ENCODE data around the gene PGLYRP1. TPM values are rescaled to one million over a fixed set of nuclear protein-coding genes. Genes with fewer than 3 reads are reported as not detected.

PGLYRP1 gene
- total RNA-seq, 1 experiment from 2014 or later: not detected

DNA sequence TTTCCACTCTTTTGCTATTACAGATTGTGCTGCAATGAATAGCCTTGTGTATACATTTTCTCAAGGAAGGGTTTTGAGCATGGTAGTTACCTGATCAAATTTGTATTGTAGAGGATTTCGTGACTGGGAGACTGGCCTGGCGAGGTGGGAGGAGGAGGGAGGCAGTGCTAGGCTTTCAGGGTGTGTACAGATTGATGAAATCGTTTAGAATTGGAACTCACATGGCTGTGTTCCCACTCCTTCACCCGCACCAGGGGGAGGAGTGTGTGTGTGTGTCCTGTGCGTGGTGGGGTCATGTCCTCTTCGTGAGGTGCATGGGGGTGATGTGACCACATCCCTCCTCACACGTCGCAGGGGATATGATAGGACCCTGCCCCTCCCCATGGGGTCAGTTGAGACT lies 8.3 kb downstream of the PGLYRP1 start:
- intact Hi-C loops (cut with micrococcal nuclease; ENCODE audit: unreplicated experiment) (no loop called here), in situ Hi-C loops (cut with HindIII; ENCODE audit: low pct_unique_long_range_greater_than_20kb, low sequenced_read_pairs) (no loop called here)
- Histone ChIP-seq H3K4me1 (ENCODE audit: control insufficient read depth, insufficient read depth, low read length) (peaks cover 3% of the 10 kb centered on the region; the same call in 1 of the 2 replicates), H3K4me3 (ENCODE audit: low read depth in 2 of 2, low read length in 2 of 2) (peak overlapping the region; percentile 32 to 45), H3K27me3 (ENCODE audit: control insufficient read depth, insufficient read depth, low read length) (no peaks in the 10 kb centered on the region), H3K36me3 (ENCODE audit: control insufficient read depth, insufficient read depth, low read length) (no peaks in the 10 kb centered on the region), H3K27ac (ENCODE audit: low read length) (peak overlapping the region; percentile 54; the same call in 1 of the 2 replicates), H3K9me3 (ENCODE audit: control insufficient read depth, insufficient read depth, low read depth, low read length) (no peaks in the 10 kb centered on the region)
- CTCF ChIA-PET: interaction anchor here (0.6 kb wide), 1 partner anchor 67 kb away, joined by 6 read pairs; no protein-coding TSS in a partner anchor
- no peak for ATAC-seq
- POLR2A ChIA-PET: interaction anchor here (0.5 kb wide), 1 partner anchor 114 kb away, joined by 10 read pairs; no protein-coding TSS in a partner anchor
- no peak for DNase-seq (ENCODE audit: low read depth, low spot score)
- TF ChIP-seq POLR2AphosphoS5 (IDR thresholded peaks at IDR 0.05; ENCODE audit: low read depth, low read length) (no peak), SIN3A (IDR thresholded peaks at IDR 0.05; ENCODE audit: borderline replicate concordance, insufficient read depth, low read depth, low read length) (no peak), TCF7L2 (IDR thresholded peaks at IDR 0.05; ENCODE audit: low read depth, low read length) (no peak)
- TF ChIP-seq, protein P1, sequence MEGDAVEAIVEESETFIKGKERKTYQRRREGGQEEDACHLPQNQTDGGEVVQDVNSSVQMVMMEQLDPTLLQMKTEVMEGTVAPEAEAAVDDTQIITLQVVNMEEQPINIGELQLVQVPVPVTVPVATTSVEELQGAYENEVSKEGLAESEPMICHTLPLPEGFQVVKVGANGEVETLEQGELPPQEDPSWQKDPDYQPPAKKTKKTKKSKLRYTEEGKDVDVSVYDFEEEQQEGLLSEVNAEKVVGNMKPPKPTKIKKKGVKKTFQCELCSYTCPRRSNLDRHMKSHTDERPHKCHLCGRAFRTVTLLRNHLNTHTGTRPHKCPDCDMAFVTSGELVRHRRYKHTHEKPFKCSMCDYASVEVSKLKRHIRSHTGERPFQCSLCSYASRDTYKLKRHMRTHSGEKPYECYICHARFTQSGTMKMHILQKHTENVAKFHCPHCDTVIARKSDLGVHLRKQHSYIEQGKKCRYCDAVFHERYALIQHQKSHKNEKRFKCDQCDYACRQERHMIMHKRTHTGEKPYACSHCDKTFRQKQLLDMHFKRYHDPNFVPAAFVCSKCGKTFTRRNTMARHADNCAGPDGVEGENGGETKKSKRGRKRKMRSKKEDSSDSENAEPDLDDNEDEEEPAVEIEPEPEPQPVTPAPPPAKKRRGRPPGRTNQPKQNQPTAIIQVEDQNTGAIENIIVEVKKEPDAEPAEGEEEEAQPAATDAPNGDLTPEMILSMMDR (IDR thresholded peaks at IDR 0.05): no peak
- TF ChIP-seq, protein P2, sequence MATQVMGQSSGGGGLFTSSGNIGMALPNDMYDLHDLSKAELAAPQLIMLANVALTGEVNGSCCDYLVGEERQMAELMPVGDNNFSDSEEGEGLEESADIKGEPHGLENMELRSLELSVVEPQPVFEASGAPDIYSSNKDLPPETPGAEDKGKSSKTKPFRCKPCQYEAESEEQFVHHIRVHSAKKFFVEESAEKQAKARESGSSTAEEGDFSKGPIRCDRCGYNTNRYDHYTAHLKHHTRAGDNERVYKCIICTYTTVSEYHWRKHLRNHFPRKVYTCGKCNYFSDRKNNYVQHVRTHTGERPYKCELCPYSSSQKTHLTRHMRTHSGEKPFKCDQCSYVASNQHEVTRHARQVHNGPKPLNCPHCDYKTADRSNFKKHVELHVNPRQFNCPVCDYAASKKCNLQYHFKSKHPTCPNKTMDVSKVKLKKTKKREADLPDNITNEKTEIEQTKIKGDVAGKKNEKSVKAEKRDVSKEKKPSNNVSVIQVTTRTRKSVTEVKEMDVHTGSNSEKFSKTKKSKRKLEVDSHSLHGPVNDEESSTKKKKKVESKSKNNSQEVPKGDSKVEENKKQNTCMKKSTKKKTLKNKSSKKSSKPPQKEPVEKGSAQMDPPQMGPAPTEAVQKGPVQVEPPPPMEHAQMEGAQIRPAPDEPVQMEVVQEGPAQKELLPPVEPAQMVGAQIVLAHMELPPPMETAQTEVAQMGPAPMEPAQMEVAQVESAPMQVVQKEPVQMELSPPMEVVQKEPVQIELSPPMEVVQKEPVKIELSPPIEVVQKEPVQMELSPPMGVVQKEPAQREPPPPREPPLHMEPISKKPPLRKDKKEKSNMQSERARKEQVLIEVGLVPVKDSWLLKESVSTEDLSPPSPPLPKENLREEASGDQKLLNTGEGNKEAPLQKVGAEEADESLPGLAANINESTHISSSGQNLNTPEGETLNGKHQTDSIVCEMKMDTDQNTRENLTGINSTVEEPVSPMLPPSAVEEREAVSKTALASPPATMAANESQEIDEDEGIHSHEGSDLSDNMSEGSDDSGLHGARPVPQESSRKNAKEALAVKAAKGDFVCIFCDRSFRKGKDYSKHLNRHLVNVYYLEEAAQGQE (IDR thresholded peaks at IDR 0.05; ENCODE audit: insufficient read depth in 1 of 2, low read depth in 2 of 2, low read length in 1 of 2): no peak
- no TSS peak for BruUV-seq (replicated peaks)

DNA sequence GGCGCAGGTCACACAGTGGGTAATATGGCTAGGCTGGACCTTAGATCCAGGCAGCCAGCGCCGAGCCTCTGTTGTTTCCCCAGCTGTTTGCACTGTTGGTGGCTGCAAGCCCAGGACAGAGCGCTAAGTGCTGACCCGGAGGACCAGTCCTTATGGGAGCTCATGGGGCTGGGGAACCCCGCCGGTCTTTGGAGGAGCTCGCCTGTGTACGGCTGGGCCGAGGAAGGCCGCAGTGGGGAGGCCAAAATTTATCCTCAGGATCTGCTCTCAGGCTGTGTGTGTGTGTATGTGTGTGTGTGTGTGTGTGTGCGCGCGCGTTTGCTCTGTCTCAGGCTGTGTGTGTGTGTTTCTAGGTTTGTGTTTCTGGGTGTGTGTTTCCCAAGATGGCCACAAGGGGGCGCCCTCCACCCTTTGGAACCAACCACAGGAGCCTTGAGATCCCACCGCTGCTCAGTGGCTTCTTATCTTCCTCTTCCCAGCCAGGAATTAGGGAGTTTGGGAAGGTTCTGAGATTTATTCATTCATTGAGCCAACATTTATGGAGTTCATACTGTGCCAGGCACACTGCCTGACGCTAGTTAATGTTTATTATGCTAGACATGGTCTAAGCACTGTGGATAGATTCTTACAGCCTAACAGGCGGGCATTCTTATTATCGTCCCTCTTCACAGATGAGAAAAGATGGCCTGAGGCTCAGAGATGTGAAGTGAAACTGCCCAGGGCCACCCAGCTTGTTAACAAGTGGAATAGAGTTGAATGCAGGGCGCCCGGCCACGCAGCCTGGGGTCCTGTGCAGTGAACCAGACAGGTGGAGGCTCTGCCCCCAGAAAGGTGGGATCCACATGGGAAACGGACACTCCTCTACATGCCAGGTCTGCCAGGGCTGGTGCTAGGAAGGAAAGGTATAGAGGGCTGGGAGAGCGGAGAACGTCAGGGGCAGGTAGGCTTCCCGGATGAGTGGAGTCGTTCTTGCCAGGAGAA lies 13.0 kb downstream of the PGLYRP1 start:
- Histone ChIP-seq H3K27me3 (ENCODE audit: control insufficient read depth, insufficient read depth, low read length) (no peaks in the 10 kb centered on the region), H3K27ac (ENCODE audit: low read length) (no peak overlapping the region), H3K4me3 (ENCODE audit: low read depth in 2 of 2, low read length in 2 of 2) (no peak overlapping the region), H3K9me3 (ENCODE audit: control insufficient read depth, insufficient read depth, low read depth, low read length) (no peaks in the 10 kb centered on the region), H3K4me1 (ENCODE audit: control insufficient read depth, insufficient read depth, low read length) (peaks cover 3% of the 10 kb centered on the region; the same call in 1 of the 2 replicates), H3K36me3 (ENCODE audit: control insufficient read depth, insufficient read depth, low read length) (no peaks in the 10 kb centered on the region)
- DNase-seq (ENCODE audit: low read depth, low spot score) (no peak), ATAC-seq (peak; percentile 89)
- in situ Hi-C loops (cut with HindIII; ENCODE audit: low pct_unique_long_range_greater_than_20kb, low sequenced_read_pairs) (no loop called here), intact Hi-C loops (cut with micrococcal nuclease; ENCODE audit: unreplicated experiment) (no loop called here)
- no TSS peak for BruUV-seq (replicated peaks)
- POLR2A ChIA-PET: no interaction called here
- CTCF ChIA-PET: no interaction called here
- TF ChIP-seq POLR2AphosphoS5 (IDR thresholded peaks at IDR 0.05; ENCODE audit: low read depth, low read length): no peak
- TF ChIP-seq SIN3A (IDR thresholded peaks at IDR 0.05; ENCODE audit: borderline replicate concordance, insufficient read depth, low read depth, low read length): no peak
- no peak for TF ChIP-seq TCF7L2 (IDR thresholded peaks at IDR 0.05; ENCODE audit: low read depth, low read length)
- TF ChIP-seq, protein P1 (IDR thresholded peaks at IDR 0.05): peak; percentile 90
- TF ChIP-seq, protein P2 (IDR thresholded peaks at IDR 0.05; ENCODE audit: insufficient read depth in 1 of 2, low read depth in 2 of 2, low read length in 1 of 2): no peak
